CD4-positive, alpha-beta T cell treated with Interleukin-2 at 100 ng/mL for 4 hours (primary cell): ENCODE measurements around the gene NNAT.

Experiments used
- DNase-seq: peaks from one replicate; pipeline ENCODE4 v3.0.0-alpha.2; 2020; ENCODE audit warnings: low spot score

The NNAT gene

GRCh38 chr20:37567331-37567665 is 46.2 kb downstream of the NNAT start:
- no peak for DNase-seq

GRCh38 chr20:37567671-37568588 is 46.9 kb downstream of the NNAT start:
- DNase-seq, result no peak

- no peak for DNase-seq
Measured at GRCh38 chr20:37570419-37570818, 49.4 kb downstream of the NNAT start.

GRCh38 chr20:37571033-37571432 is 50.0 kb downstream of the NNAT start:
- DNase-seq, result no peak
